LHCN-M2 (cell line): Measurements from ENCODE around the gene ASB5. TPM values are rescaled to one million over a fixed set of nuclear protein-coding genes. Genes with fewer than 3 reads are reported as not detected.
"Not testable (repeated sequence)": the region's sequence is repeated elsewhere in the genome, so short reads cannot be mapped to it uniquely, and the experiment has no call there.

ENCODE experiments used
- DNase-seq: peaks from one replicate; pipeline ENCODE4 v3.0.0-alpha.2; 2012; ENCODE audit warnings: low read depth
- total RNA-seq: library from RNA; depleted of rRNA; stranded (reverse); fragments of >200 nt; gene quantifications from 2 replicates; pipeline ENCODE4 v1.2.3, GENCODE V29; 2014

ASB5 gene
- total RNA-seq, 1 experiment from 2014 or later, result 619 TPM

DNA sequence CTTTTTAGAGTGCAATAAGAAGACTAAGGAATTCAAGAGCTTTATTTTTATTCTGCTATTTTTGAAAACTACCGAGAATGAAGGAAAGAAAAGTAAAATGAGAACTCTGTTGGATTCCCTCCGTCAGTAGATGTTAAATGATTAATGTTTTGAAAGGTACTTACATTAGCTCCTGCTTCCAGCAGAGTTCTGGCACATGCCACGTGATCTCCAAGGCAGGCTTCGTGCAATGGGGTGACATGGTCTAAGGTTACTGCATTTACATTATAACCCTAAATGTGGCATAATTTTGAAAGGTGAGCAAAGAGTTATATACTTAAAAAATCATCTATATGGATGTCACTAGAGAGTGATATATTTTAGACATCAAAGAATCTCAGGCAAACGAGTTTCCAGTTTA lies 46.9 kb downstream of the ASB5 start:
- DNase-seq, result no peak

DNA sequence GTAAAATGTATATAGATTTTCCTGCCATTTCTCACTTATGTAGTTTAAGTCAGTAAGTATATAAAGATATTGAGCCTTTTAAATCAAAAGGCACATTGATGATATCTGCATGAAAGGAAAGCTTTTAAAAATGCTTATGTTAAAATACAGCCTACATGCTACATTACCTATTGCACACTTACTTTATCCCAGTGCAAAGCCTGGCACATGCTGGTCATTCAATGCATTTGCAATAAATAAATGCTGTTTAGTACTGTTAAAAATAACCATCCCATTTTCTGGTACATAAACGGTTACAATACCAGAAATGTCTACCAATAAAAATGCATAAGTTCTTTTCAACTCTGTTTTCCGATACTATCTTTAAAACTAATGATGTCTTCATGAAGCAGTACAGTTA lies 51.5 kb downstream of the ASB5 start:
- no peak for DNase-seq

DNA sequence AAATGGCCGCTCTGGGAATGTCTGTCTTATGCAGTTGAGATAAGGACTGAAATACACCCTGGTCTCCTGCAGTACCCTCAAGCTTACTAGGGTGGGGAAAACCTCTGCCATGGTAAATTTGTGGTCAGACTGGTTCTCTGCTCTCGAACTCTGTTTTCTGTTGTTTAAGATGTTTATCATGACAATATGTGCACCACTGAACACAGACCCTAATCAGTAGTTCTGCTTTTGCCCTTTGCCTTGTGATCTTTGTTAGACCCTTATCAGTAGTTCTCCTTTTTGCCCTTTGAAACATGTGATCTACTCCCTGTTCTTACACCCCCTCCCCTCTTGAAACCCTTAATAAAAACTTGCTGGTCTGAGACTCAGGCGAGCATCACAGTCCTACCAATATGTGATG lies 56.7 kb downstream of the ASB5 start:
- DNase-seq, result not testable (repeated sequence)

DNA sequence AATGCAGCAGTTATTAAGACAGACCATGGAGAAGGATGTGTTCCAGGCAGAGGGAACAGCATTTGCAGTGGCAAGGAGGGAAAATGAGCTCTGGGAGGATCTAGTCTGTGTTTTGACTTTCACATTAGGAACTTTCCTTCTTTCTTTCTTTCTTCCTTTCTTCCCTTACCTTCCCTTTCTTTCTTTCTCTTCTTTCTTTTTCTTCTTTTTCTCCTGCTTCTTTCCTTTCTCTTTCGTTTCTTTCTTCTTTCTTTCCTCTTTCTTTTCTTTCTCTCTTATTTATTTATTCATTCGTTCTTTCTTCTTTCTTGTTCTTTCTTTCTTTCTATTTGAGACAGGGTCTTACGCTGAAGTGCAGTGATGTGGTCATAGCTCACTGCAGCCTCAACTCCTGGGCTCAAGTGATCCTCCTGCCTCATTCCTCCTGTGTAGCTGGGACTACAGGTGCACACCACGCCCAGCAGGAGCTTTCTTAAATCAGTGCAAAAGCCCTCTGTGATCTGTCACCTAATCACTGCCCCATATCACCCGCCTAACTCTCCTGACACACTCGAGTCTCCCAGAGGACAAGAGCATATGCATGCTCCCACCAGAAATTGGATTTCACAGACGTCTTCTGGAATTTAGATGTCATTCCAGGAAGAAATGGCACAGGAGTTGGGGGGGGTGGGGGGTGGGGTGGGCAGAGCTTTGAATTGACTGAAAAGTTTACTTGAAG lies 58.3 kb downstream of the ASB5 start:
- no peak for DNase-seq

DNA sequence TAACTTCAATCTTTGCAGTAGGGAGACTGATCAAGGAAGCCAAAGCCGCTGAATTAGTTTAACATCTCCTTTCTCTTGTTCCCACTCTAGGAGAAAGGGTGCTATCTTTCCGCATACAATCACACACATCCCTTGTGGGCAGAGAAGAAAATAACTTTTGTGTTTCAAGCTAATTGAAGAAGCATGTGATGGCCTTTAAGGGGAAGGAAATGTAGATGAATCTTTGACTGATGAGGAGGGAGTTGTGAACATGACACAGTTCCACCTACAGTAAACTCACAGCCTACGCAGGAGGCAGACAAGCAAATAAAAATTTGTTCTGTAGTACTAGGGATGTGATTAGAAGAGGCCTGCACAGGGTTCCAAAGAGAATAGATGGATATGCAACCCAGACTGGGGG lies 58.9 kb downstream of the ASB5 start:
- no peak for DNase-seq

DNA sequence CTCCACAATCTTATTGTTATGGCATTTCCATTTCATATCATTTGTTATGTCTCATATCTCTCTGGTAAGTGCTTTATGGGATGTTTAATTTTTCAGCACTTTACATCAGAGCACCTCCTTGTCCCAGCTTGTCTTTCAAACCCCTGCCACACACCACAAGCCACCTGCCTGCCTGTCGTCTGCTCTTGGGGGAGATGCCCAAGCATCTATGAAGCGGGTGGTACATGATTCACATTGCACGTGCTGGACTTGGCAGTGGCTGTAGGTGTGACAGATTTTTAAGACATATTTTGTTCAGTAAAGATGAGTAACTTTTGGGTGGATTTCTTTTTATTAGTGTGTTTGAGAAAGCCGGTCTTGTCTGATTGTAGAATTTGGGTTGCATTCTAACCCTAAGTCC lies 59.5 kb downstream of the ASB5 start:
- peak; percentile 35 for DNase-seq

DNA sequence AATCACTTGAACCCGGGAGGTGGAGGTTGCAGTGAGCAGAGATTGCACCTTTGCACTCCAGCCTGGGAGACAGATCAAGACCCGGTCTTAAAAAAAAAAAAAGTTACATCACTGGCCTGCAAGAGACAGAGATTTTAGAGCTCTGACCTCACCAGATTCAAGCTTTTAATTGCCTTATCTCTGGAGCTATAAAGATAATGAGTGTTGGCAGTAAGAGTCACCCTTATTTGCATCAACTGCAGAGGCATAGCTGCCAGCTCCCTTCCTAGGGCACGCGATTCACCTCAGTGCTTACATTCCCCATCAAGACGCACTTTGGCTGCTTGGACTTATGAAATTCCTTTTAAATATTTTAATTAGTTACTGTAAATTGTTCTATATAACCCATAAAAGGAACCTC lies 61.2 kb downstream of the ASB5 start:
- no peak for DNase-seq

DNA sequence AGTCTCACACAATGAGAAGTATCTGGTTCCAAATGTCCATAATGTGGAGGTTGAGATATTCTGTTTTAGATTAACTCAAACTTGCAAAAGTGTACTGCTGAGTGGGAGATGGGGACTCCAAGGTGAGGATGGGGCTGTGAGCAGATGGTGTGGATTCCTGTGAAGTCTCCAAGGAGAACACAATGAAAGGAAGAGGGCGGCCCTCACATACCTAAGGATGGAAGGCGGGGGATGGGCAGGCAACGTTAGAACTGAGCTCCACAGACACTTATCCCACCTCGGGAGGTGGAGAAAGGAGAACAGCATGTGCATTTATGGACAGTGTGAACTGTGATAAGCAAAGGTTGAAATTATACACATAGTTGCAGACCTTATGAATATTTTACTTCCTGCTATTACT lies 63.7 kb downstream of the ASB5 start:
- no peak for DNase-seq

DNA sequence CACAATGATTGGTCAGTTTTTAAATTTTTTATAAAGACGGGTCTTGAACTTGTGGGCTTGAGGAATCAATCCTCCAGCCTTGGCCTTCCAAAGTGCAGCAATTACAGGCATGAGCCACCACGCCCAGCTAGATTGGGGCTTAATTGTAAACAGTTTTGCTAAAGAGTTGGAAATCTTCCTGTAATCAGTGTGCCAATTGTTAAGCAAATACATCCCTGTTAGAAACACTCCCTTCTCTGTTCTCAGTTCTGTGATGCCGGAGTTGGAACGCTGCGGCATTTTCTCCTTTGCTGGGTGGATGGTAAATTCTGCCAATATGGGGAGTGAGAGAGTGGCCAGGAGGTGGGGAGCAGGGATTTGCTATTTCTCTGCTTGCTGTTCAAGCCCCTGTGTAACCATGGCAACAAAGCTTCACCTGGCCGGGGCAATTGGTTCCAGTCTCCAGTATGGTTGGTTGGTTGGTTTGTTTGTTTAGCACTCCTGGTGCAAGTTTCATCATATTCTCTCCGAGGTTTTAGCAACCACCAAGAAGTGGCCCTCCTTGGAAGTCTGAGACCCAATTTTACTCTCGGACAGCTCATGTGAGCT lies 70.6 kb downstream of the ASB5 start:
- DNase-seq, result no peak

DNA sequence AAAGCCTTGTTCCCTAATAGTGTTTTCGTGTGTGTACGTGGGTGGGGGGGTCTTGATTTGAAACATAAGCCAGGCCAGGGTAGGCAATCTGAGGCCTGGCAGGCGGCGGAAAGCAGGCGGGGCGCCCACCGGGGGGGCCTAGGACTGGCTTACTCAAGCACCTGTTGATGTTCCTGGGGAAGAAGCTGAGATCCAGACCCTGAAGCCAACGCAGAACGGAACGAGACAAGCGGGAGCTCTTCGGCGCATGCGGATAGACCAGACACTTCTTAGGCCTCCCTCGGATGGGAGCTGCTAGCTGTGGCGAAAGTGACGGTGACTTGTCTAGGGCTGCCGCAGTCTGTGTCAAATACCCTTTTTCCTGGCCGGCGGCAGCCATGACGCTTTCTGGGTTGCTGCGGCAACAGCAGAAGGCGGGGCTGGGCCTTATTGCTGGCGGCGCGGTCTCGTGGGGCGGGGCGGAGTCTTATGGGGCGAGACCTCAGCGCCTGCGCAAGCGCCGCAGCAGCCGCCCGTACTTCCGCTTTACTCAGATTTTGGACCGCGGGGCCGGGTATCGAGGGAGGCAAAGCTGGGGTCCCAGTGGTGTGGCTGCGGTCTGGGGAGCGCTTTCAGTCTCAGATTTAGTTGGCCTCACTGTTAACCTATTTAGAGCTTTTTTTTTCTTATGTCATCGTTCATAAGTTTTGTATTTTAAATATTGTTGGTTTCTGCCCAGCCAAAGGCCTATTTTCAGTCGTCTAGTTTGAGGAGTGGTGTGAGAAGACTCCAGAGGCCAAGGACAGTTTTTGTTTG lies 73.6 kb downstream of the ASB5 start, which contains the start of gene SPATA4:
Gene SPATA4, minus strand, starts transcription at position 402 of the 795 bp plus-strand sequence. Its CDS starts 23 bp downstream, at position 379.
- DNase-seq, result peak; percentile 87

DNA sequence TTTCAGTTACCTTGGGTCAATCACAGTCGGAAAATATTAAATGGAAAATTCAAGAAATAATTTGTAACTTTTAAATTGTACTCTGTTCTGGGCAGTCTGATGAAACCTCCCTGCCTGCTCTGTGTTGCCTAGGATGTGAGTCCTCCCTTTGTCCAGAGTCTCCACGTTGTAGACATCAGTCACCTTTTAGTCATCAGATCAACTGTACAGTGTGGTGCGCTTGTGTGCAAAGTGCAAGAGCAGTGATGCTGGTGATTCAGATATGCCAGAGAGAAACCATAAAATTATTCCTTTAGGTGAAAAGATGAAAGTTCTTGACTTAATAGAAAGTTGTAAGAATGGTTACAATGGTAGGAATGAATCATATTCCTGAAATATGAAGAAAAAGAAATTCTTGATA lies 75.1 kb downstream of the ASB5 start:
- peak; percentile 90 for DNase-seq

DNA sequence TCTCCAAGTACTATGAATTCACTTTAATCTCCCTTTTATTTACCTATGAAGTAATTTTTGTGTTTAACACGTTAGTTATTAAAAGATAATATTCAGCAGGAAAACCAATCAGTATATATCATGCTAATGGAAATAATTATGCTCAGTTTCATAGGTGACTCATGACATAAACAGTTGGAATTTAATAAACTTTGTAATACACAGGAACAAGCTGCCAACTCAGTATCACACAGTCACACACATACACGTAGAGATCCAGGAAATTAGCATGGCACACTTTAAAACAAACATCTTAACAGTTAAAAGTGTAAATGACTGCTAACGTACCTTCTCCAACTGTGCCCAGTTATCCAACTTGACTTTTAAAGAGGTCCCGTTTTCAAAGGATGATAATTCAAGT lies 75.9 kb downstream of the ASB5 start:
- DNase-seq, result peak; percentile 44

DNA sequence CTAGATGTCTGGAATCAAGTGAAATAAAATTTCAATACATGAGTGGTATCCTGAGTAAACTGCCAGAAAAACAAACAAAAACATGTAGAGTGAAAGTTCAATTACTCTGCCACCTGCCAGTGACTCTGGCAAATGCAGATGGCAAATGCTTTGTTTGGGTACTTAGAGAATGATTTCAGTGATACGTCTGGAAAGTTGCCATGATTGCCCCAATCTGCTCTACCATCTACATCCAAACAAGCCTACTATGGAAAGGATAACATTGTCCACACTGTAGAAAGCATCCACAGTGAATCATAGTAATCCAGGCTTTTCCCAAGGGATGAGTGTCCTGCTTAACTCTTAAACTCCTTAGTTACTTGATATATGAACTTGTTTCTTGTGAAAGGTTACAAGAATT lies 77.0 kb downstream of the ASB5 start:
- peak; percentile 89 for DNase-seq

DNA sequence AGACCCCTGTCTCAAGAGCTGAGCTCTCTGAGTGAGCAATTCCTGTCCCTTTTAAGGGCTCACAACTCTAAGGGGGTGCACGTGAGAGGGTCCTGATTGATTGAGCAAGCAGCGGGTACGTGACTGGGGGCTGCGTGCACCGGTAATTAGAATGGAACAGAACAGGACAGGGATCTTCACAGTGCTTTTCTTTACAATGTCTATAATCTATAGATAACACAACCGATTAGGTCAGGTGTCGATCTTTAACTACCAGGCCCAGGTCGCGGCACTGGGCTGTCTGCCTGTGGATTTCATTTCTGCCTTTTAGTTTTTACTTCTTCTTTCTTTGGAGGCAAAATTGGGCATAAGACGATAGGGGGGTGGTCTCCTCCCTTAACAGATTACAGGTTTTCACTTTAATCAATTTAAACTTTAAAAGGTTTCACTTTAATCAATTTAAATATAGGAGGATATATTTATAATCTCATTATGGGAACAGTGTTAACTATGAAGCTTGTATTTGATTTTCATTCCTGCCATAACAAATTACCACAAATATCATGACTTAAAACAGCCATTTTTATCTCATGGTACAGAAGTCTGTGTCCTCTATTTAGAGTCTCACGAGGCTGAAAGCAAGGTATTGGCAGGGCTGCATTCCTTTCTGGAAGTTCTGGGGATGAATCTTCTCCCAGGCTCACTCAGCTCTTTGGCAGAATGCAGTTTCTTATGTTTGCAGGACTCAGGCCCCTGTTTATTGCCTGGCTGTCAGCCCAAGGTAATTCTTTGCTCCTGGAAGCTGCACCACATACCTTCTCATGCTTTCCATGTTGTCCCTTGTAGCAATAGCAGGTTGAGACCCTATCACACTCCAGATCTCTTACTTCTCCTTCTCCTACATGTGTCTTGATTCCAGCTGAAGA lies 78.9 kb downstream of the ASB5 start:
- DNase-seq, result no peak

DNA sequence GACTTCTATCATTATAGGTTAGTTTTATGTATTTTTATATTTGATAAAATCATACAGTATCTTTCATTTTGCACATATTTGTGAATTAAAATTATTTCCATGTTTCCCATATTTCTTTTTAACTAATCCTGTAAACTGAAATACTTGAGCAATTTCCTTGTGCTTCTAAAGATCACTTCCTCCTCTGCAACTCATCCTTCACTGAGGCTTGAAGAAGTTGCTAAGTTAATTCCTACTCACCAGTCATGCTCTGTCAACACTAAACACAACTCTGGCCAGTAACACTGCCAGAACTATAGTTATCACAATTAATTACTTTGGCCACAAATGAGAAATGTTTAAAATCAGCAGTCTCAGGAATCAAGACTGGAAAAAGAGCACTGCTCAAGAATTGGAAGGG lies 80.4 kb downstream of the ASB5 start:
- DNase-seq, result no peak

DNA sequence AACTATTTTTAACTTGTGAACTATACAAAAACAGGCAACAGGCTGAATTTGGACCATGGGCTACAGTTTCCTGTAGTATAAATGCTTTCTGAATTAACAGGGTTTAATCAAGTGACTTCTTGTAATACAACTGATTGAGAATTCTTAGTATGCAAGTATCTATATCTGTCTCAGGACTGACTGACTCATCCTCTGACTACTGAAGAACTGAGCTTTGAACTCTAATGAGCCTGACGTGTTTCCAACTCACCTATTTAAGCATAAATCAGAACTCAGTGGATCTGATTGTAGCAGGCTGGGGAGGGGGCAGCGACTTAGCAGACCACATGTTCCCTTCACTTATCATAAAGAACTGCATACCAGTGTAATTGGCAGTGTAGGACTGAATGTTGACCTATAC lies 81.4 kb downstream of the ASB5 start:
- peak; percentile 48 for DNase-seq

DNA sequence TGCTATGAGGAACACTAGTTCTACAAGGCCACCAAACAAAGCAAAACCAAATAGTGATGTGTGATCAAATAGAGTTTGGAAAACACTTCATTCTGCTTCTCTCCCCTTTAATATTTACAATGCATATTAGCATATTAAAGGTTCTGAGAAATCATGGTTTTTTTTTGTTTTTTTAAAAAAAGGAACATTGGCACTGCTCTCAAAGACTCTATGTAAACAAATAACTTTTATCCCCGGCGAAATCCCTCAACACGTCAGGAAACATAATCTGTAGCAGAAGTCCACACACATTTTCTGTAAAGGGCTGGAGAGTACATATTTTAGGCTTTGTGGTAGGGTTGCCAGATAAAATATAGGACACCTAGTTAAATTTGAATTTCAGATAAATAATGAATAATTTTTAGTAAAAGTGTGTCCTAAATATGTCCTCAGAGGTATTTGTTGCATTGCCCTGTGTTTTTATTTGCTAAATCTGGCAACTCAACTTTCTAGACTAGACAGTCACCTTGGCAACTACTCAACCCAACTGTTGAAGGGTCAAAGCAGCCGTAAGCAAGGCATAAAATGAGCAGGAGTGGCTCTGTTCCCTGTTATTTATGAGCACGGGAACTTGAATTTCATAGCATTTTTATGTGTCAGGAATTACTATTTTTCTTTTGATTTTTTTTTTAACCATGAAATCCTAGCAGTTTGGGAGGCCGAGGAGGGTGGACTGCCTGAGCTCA lies 82.2 kb downstream of the ASB5 start:
- peak; percentile 62 for DNase-seq

DNA sequence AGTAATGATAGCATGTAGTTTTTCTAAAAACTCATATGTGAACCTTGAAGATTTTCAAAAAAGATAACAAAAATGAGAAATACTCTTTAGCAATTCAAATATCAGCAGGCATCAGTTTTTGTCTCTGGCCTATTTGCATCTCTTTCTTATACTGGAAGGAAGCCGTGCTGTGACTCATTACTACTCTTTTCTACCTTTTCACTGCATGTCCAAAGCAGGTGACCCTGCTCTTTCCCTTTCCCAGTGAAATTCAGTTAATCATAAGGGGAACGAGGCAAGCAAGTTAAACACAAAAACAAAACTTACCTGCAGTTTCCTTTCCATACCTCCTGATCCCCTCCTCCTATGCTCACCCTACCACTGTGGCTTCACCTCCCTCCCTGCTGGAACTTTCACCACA lies 83.0 kb downstream of the ASB5 start:
- no peak for DNase-seq

DNA sequence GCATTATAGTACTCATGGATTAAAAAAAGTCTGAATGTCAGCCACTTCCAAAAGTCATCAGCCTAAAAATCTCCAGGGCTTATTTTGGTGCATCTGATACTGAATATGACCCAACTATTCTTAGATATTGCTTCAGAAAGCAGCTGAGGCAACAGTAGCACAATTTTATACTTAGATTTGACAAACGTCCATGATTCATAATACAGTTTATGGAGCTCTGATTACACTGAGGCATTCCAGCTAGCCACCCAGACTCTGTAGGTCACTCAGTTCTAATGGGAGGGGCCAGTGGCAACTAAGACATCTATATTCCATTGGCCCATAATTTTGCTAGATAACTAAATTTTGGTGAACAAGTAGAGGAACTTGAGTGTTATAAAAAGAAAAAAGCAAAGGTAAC lies 84.0 kb downstream of the ASB5 start:
- peak; percentile 93 for DNase-seq
